ENCODE measurements around the gene KCNH4.

DNA sequence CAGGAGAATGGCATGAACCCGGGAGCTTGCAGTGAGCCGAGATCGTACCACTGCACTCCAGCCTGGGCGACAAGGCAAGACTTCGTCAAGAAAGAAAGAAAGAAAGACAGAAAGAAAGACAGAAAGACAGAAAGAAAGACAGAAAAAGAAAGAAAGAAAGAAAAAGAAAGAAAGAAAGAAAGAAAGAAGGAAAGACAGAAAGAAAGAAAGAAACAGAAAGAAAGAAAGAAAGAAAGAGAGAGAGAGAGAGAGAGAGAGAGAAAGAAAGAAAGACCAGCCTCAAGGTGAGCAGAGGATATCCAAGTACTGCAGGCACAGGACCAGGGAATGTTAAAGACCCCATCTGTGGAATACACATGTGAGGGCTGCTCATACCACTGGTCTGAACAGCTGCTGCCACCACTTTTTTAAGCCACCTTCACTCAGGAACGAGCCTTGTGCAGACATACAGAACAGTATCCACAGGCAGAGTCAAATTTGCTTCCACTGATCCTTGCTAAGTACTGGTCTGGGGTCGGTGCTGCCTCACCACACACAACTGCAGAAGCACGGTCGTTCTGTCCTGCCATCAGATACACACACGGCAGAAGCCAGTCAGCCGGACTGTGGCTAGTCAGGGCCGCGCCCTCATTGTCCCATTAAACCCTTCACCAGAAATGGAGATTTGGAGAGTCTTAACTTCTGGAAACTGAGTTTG, 33.9 kb downstream of the KCNH4 start:
- TF ChIP-seq CTCF (IDR thresholded peaks at IDR 0.05 in 2 of 3, conservative IDR thresholded peaks at IDR 0.05 in 1 of 3; ENCODE audit: borderline replicate concordance in 1 of 3, insufficient read depth in 1 of 3, low read depth in 2 of 3, low read length in 2 of 3): no peak
- TF ChIP-seq ZBTB33 (IDR thresholded peaks at IDR 0.05; ENCODE audit: extremely low read depth, insufficient replicate concordance, low read length): no peak
- TF ChIP-seq YY1 (IDR thresholded peaks at IDR 0.05; ENCODE audit: extremely low read depth, insufficient replicate concordance, low read depth, low read length): no peak
- TF ChIP-seq, protein P1, sequence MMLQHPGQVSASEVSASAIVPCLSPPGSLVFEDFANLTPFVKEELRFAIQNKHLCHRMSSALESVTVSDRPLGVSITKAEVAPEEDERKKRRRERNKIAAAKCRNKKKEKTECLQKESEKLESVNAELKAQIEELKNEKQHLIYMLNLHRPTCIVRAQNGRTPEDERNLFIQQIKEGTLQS (IDR thresholded peaks at IDR 0.05): no peak
- no peak for TF ChIP-seq MAX (IDR thresholded peaks at IDR 0.05)
- no peak for TF ChIP-seq FOSL1 (IDR thresholded peaks at IDR 0.05; ENCODE audit: low read depth)
- TF ChIP-seq ELF1 (IDR thresholded peaks at IDR 0.05; ENCODE audit: borderline replicate concordance, low read depth): no peak
- no peak for TF ChIP-seq JUND (IDR thresholded peaks at IDR 0.05)

All from HCT116 (cell line).